T-helper 17 cell (primary cell): ENCODE data around the gene RNU5B-1. TPM values are rescaled to one million over a fixed set of nuclear protein-coding genes. Genes with fewer than 3 reads are reported as not detected.
A peak's percentile ranks its signal among the peaks of the same experiment; 100 is the strongest.
"Not testable (repeated sequence)": the region's sequence is repeated elsewhere in the genome, so short reads cannot be mapped to it uniquely, and the experiment has no call there.

Source experiments
- ATAC-seq: fragments of 150-1000 bp; cut with Tn5 transposase; 2 replicates; pipeline ENCODE4 v1.10.0; 2021; ENCODE audit warnings: mild to moderate bottlenecking, moderate library complexity
- DNase-seq, 3 donors: peaks; one replicate each; pipeline versions ENCODE4 v3.0.0 to v3.0.0-alpha.2; 2020 to 2021
- H3K9me3 ChIP-seq: one replicate; pipeline ENCODE4 v1.7.0; 2013; ENCODE audit warnings: low read length, mild to moderate bottlenecking; ENCODE audit not compliant: control insufficient read depth, poor library complexity, severe bottlenecking
- H3K27ac Mint-ChIP-seq: one replicate; pipeline ENCODE4 v1.8.0; 2022; ENCODE audit warnings: mild to moderate bottlenecking, moderate library complexity, mixed read lengths
- H3K27me3 Mint-ChIP-seq: one replicate; pipeline ENCODE4 v1.8.0; 2022; ENCODE audit warnings: mixed read lengths
- H3K36me3 Mint-ChIP-seq: one replicate; pipeline ENCODE4 v1.8.0; 2022; ENCODE audit warnings: low read depth, mixed read lengths
- H3K4me1 Mint-ChIP-seq: one replicate; pipeline ENCODE4 v1.8.0; 2022; ENCODE audit warnings: mild to moderate bottlenecking, mixed read lengths
- H3K4me3 Mint-ChIP-seq: one replicate; pipeline ENCODE4 v1.8.0; 2022; ENCODE audit warnings: mild to moderate bottlenecking, moderate library complexity, mixed read lengths
- total RNA-seq, 4 donors: library from RNA in 2 of 4; stranded (reverse) in 2 of 4; gene quantifications; one replicate each; pipeline ENCODE4 v1.2.3 and lab custom pipeline; 2022 to 2026

Gene RNU5B-1
- total RNA-seq (not detected), total RNA-seq (lab: John Stamatoyannopoulos, UW) (3.2 to 13.1 reads per million in 2 donors)

GRCh38 chr15:65304381-65305149 is at the start of gene RNU5B-1:
RNU5B-1 (plus strand) TSS chr15:65304677.
- DNase-seq (peak; percentile 44 to 58 (median 56)), ATAC-seq (peak; percentile 83)
- Mint-ChIP-seq H3K4me1 (peaks cover 21% of the 10 kb centered on the region), H3K4me3 (peak within 1 kb of the TSS; percentile 95), H3K27ac (peak within 1 kb of the TSS; percentile 99), H3K36me3 (no peaks in the 10 kb centered on the region), H3K27me3 (no peaks in the 10 kb centered on the region)
- H3K9me3 ChIP-seq = no peaks in the 10 kb centered on the region

GRCh38 chr15:65254758-65255157 is 49.7 kb upstream of the RNU5B-1 start:
- Mint-ChIP-seq H3K27me3 (no peaks in the 10 kb centered on the region), H3K27ac (no peak overlapping the region), H3K4me1 (peaks cover 6% of the 10 kb centered on the region), H3K36me3 (peaks cover 9% of the 10 kb centered on the region), H3K4me3 (no peak overlapping the region)
- DNase-seq (no peak), ATAC-seq (no peak)
- no peaks in the 10 kb centered on the region for H3K9me3 ChIP-seq

GRCh38 chr15:65255486-65256140 is 48.9 kb upstream of the RNU5B-1 start:
- peaks cover 7% of the 10 kb centered on the region for H3K36me3 Mint-ChIP-seq
- no peak for DNase-seq
- H3K4me1 Mint-ChIP-seq = peaks cover 2% of the 10 kb centered on the region
- no peak for ATAC-seq
- no peaks in the 10 kb centered on the region for H3K27me3 Mint-ChIP-seq
- no peak overlapping the region for H3K27ac Mint-ChIP-seq
- H3K9me3 ChIP-seq = no peaks in the 10 kb centered on the region
- no peak overlapping the region for H3K4me3 Mint-ChIP-seq

GRCh38 chr15:65258375-65259262 is 45.9 kb upstream of the RNU5B-1 start:
- no peak for ATAC-seq
- H3K4me1 Mint-ChIP-seq = peaks cover 2% of the 10 kb centered on the region
- no peak for DNase-seq
- H3K9me3 ChIP-seq = no peaks in the 10 kb centered on the region
- H3K27ac Mint-ChIP-seq = no peak overlapping the region
- no peak overlapping the region for H3K4me3 Mint-ChIP-seq
- H3K27me3 Mint-ChIP-seq = no peaks in the 10 kb centered on the region
- peaks cover 9% of the 10 kb centered on the region for H3K36me3 Mint-ChIP-seq

GRCh38 chr15:65259367-65259797 is 45.1 kb upstream of the RNU5B-1 start:
- DNase-seq (no peak), ATAC-seq (no peak)
- Mint-ChIP-seq H3K4me1 (peaks cover 2% of the 10 kb centered on the region), H3K4me3 (no peak overlapping the region), H3K27ac (no peak overlapping the region), H3K27me3 (no peaks in the 10 kb centered on the region), H3K36me3 (peaks cover 9% of the 10 kb centered on the region)
- no peaks in the 10 kb centered on the region for H3K9me3 ChIP-seq

- H3K9me3 ChIP-seq = no peaks in the 10 kb centered on the region
- Mint-ChIP-seq H3K36me3 (peaks cover 9% of the 10 kb centered on the region), H3K4me3 (no peak overlapping the region), H3K27ac (no peak overlapping the region), H3K4me1 (peaks cover 2% of the 10 kb centered on the region), H3K27me3 (no peaks in the 10 kb centered on the region)
- no peak for DNase-seq
- ATAC-seq = no peak
These were observed 43.5 kb upstream of the RNU5B-1 start for GRCh38 chr15:65260968-65261367.

GRCh38 chr15:65263313-65263712 is 41.2 kb upstream of the RNU5B-1 start:
- no peaks in the 10 kb centered on the region for H3K27me3 Mint-ChIP-seq

GRCh38 chr15:65264863-65265430 is 39.5 kb upstream of the RNU5B-1 start:
- no peak overlapping the region for H3K27ac Mint-ChIP-seq

More at GRCh38 chr15:65263313-65263712, 41.2 kb upstream of the RNU5B-1 start:
- Mint-ChIP-seq H3K4me3 (no peak overlapping the region), H3K4me1 (no peaks in the 10 kb centered on the region), H3K27ac (no peak overlapping the region), H3K36me3 (peaks cover 7% of the 10 kb centered on the region)
- DNase-seq = no peak
- ATAC-seq = no peak
- no peaks in the 10 kb centered on the region for H3K9me3 ChIP-seq

GRCh38 chr15:65266469-65266868 is 38.0 kb upstream of the RNU5B-1 start:
- DNase-seq (no peak), ATAC-seq (no peak)
- H3K4me3 Mint-ChIP-seq = no peak overlapping the region
- H3K27me3 Mint-ChIP-seq = no peaks in the 10 kb centered on the region
- no peak overlapping the region for H3K27ac Mint-ChIP-seq
- H3K4me1 Mint-ChIP-seq = no peaks in the 10 kb centered on the region
- H3K36me3 Mint-ChIP-seq = no peaks in the 10 kb centered on the region
- no peaks in the 10 kb centered on the region for H3K9me3 ChIP-seq

More at GRCh38 chr15:65264863-65265430, 39.5 kb upstream of the RNU5B-1 start:
- Mint-ChIP-seq H3K4me3 (no peak overlapping the region), H3K4me1 (no peaks in the 10 kb centered on the region), H3K27me3 (no peaks in the 10 kb centered on the region), H3K36me3 (peaks cover 4% of the 10 kb centered on the region)
- DNase-seq (no peak), ATAC-seq (no peak)
- no peaks in the 10 kb centered on the region for H3K9me3 ChIP-seq

GRCh38 chr15:65268411-65268810 is 36.1 kb upstream of the RNU5B-1 start:
- Mint-ChIP-seq H3K27ac (peak overlapping the region; percentile 21), H3K27me3 (no peaks in the 10 kb centered on the region), H3K4me1 (peaks cover 4% of the 10 kb centered on the region), H3K36me3 (no peaks in the 10 kb centered on the region), H3K4me3 (no peak overlapping the region)
- no peaks in the 10 kb centered on the region for H3K9me3 ChIP-seq
- DNase-seq (no peak), ATAC-seq (no peak)

- H3K4me1 Mint-ChIP-seq = peaks cover 12% of the 10 kb centered on the region
- not testable (repeated sequence) for ATAC-seq, H3K27me3 Mint-ChIP-seq, DNase-seq, H3K36me3 Mint-ChIP-seq, H3K27ac Mint-ChIP-seq, H3K4me3 Mint-ChIP-seq, H3K9me3 ChIP-seq
These were observed 33.5 kb upstream of the RNU5B-1 start for GRCh38 chr15:65270811-65271545.

GRCh38 chr15:65275104-65275727 is 29.3 kb upstream of the RNU5B-1 start:
- ATAC-seq = no peak
- H3K9me3 ChIP-seq = no peaks in the 10 kb centered on the region
- DNase-seq = no peak
- no peak overlapping the region for H3K4me3 Mint-ChIP-seq
- H3K36me3 Mint-ChIP-seq = peaks cover 3% of the 10 kb centered on the region
- no peaks in the 10 kb centered on the region for H3K27me3 Mint-ChIP-seq
- peak overlapping the region; percentile 11 for H3K27ac Mint-ChIP-seq
- H3K4me1 Mint-ChIP-seq = peaks cover 27% of the 10 kb centered on the region
